Chondrocyte (in vitro differentiated cells): ENCODE measurements around the gene DENND1B. TPM values are rescaled to one million over a fixed set of nuclear protein-coding genes. Genes with fewer than 3 reads are reported as not detected.
"Not testable (repeated sequence)": the region's sequence is repeated elsewhere in the genome, so short reads cannot be mapped to it uniquely, and the experiment has no call there.

Experiments used
- DNase-seq: peaks from one replicate; pipeline ENCODE4 v3.0.0; 2021; ENCODE audit warnings: mixed read lengths, low spot score
- H3K27ac Mint-ChIP-seq: one replicate; pipeline ENCODE4 v1.8.0; 2021; ENCODE audit warnings: mild to moderate bottlenecking, moderate library complexity, mixed read lengths; ENCODE audit not compliant: unreplicated experiment
- H3K27me3 Mint-ChIP-seq: 2 replicates; pipeline ENCODE4 v1.8.0; 2021; ENCODE audit warnings: low read depth, mixed read lengths
- H3K36me3 Mint-ChIP-seq: 2 replicates; pipeline ENCODE4 v1.8.0; 2021; ENCODE audit warnings: low read depth, mixed read lengths
- H3K4me1 Mint-ChIP-seq: 2 replicates; pipeline ENCODE4 v1.8.0; 2021; ENCODE audit warnings: low read depth, mild to moderate bottlenecking, mixed read lengths
- H3K4me3 Mint-ChIP-seq: one replicate; pipeline ENCODE4 v1.8.0; 2021; ENCODE audit warnings: mild to moderate bottlenecking, moderate library complexity, mixed read lengths; ENCODE audit not compliant: unreplicated experiment
- H3K9me3 Mint-ChIP-seq: 2 replicates; pipeline ENCODE4 v1.8.0; 2021; ENCODE audit warnings: low read depth, mixed read lengths
- CTCF ChIP-seq: fragments of 200-600 bp; sonication (generic); IDR thresholded peaks from 2 replicates; pipeline ENCODE4 v1.5.0; 2021; ENCODE audit warnings: antibody characterized with exemption, mild to moderate bottlenecking, moderate library complexity
- total RNA-seq: library from RNA; stranded (reverse); gene quantifications from 3 replicates; pipeline ENCODE4 v1.2.1, GENCODE V29; 2021

DENND1B gene
- total RNA-seq, 1 donor from 2014 or later, result 10.9 TPM

GRCh38 chr1:197515421-197515820 lies 259.9 kb downstream of the DENND1B start:
- Mint-ChIP-seq H3K36me3 (peaks cover 6% of the 10 kb centered on the region), H3K9me3 (no peaks in the 10 kb centered on the region), H3K27ac (no peak overlapping the region), H3K4me1 (no peaks in the 10 kb centered on the region), H3K4me3 (no peak overlapping the region), H3K27me3 (no peaks in the 10 kb centered on the region)
- no peak for TF ChIP-seq CTCF
- DNase-seq, result no peak

- no peak overlapping the region for H3K4me3 Mint-ChIP-seq
- DNase-seq, result no peak
- H3K27me3 Mint-ChIP-seq, result no peaks in the 10 kb centered on the region
- H3K27ac Mint-ChIP-seq, result no peak overlapping the region
- H3K9me3 Mint-ChIP-seq, result no peaks in the 10 kb centered on the region
- peaks cover 8% of the 10 kb centered on the region for H3K36me3 Mint-ChIP-seq
- H3K4me1 Mint-ChIP-seq, result no peaks in the 10 kb centered on the region
- no peak for TF ChIP-seq CTCF
Measured at GRCh38 chr1:197510691-197511378, 264.4 kb downstream of the DENND1B start.

GRCh38 chr1:197496722-197497121 lies 278.6 kb downstream of the DENND1B start:
- no peak for TF ChIP-seq CTCF
- H3K4me1 Mint-ChIP-seq, result no peaks in the 10 kb centered on the region
- H3K9me3 Mint-ChIP-seq, result peaks cover 15% of the 10 kb centered on the region
- H3K27ac Mint-ChIP-seq, result no peak overlapping the region
- DNase-seq, result no peak
- H3K36me3 Mint-ChIP-seq, result no peaks in the 10 kb centered on the region
- no peak overlapping the region for H3K4me3 Mint-ChIP-seq
- no peaks in the 10 kb centered on the region for H3K27me3 Mint-ChIP-seq

GRCh38 chr1:197491505-197491904 lies 283.8 kb downstream of the DENND1B start:
- DNase-seq, H3K27me3 Mint-ChIP-seq, H3K4me3 Mint-ChIP-seq, H3K27ac Mint-ChIP-seq, H3K36me3 Mint-ChIP-seq: not testable (repeated sequence)
- Mint-ChIP-seq H3K9me3 (peaks cover 27% of the 10 kb centered on the region), H3K4me1 (peaks cover 16% of the 10 kb centered on the region)

GRCh38 chr1:197486946-197487345 lies 288.3 kb downstream of the DENND1B start:
- H3K9me3 Mint-ChIP-seq, result peaks cover 18% of the 10 kb centered on the region
- peaks cover 24% of the 10 kb centered on the region for H3K4me1 Mint-ChIP-seq
- no peak overlapping the region for H3K4me3 Mint-ChIP-seq
- DNase-seq, result no peak
- TF ChIP-seq CTCF, result no peak
- no peak overlapping the region for H3K27ac Mint-ChIP-seq
- no peaks in the 10 kb centered on the region for H3K27me3 Mint-ChIP-seq
- H3K36me3 Mint-ChIP-seq, result no peaks in the 10 kb centered on the region

- Mint-ChIP-seq H3K36me3 (no peaks in the 10 kb centered on the region), H3K27me3 (no peaks in the 10 kb centered on the region), H3K4me1 (peaks cover 24% of the 10 kb centered on the region), H3K9me3 (peaks cover 10% of the 10 kb centered on the region), H3K27ac (no peak overlapping the region), H3K4me3 (no peak overlapping the region)
- no peak for TF ChIP-seq CTCF
- DNase-seq, result no peak
Measured at GRCh38 chr1:197485790-197486189, 289.5 kb downstream of the DENND1B start.
